Activated CD8-positive, alpha-beta T cell treated with anti-CD3 and anti-CD28 coated beads for 36 hours (primary cell): ENCODE results near the gene MTFR2. TPM values are rescaled to one million over a fixed set of nuclear protein-coding genes. Genes with fewer than 3 reads are reported as not detected.

Experiments
- ATAC-seq: fragments of 200-7000 bp; cut with Tn5 transposase; one replicate; pipeline ENCODE4 v1.10.0; 2021; ENCODE audit warnings: mild to moderate bottlenecking, moderate library complexity
- CTCF ChIA-PET: fragments of 350-600 bp; sonication (Branson Sonifier 250); formaldehyde crosslinking; loops from one replicate; lab custom pipeline; 2021; ENCODE audit warnings: antibody characterized with exemption; lab: Charles Lee
- POLR2A ChIA-PET: fragments of 350-600 bp; sonication (Branson Sonifier 250); formaldehyde crosslinking; loops from one replicate; lab custom pipeline; 2021; ENCODE audit warnings: antibody characterized with exemption; lab: Charles Lee
- DNase-seq: peaks from one replicate; pipeline ENCODE4 v3.0.0-alpha.2; 2020
- H3K27ac Mint-ChIP-seq: one replicate; pipeline ENCODE4 v1.8.0; 2021; ENCODE audit warnings: mild to moderate bottlenecking, mixed read lengths
- H3K27me3 Mint-ChIP-seq: one replicate; pipeline ENCODE4 v1.8.0; 2021; ENCODE audit warnings: mixed read lengths
- H3K36me3 Mint-ChIP-seq: one replicate; pipeline ENCODE4 v1.8.0; 2021; ENCODE audit warnings: low read depth, mixed read lengths
- H3K4me1 Mint-ChIP-seq: one replicate; pipeline ENCODE4 v1.8.0; 2021; ENCODE audit warnings: low read depth, mixed read lengths
- H3K4me3 Mint-ChIP-seq: one replicate; pipeline ENCODE4 v1.8.0; 2021; ENCODE audit warnings: mild to moderate bottlenecking, moderate library complexity, mixed read lengths
- H3K9me3 Mint-ChIP-seq: one replicate; pipeline ENCODE4 v1.8.0; 2021; ENCODE audit warnings: mixed read lengths
- intact Hi-C: fragments of 100-400 bp; cut with micrococcal nuclease; formaldehyde crosslinking; loops from one replicate; pipeline ENCODE4 v1.10.0; 2022
- total RNA-seq, 2 experiments: library from RNA; stranded (reverse); gene quantifications; one replicate each; pipeline ENCODE4 v1.2.3, GENCODE V29; 2021
- TF ChIP-seq, protein P1 (sequence below): fragments of 200-600 bp; IDR thresholded peaks from one replicate; pipeline ENCODE4 v1.8.0; 2022; ENCODE audit warnings: antibody characterized with exemption, mild to moderate bottlenecking

Gene MTFR2
- total RNA-seq, 2 experiments from 2014 or later, result 20.9 to 23.9 TPM

- ChIA-PET CTCF (interaction anchor here (0.7 to 1.7 kb wide), 4 partner anchors 27 to 35 kb away, joined by 3 to 4 read pairs (median 3); no protein-coding TSS in a partner anchor), POLR2A (interaction anchor here (1.0 to 1.5 kb wide), 3 partner anchors 22 to 35 kb away, joined by 3 read pairs; partner anchors contain the start of gene BCLAF1)
- Mint-ChIP-seq H3K9me3 (no peaks in the 10 kb centered on the region), H3K36me3 (peaks cover 14% of the 10 kb centered on the region), H3K27me3 (no peaks in the 10 kb centered on the region), H3K4me3 (no peak overlapping the region), H3K4me1 (peaks cover 33% of the 10 kb centered on the region), H3K27ac (peak overlapping the region; percentile 56)
- intact Hi-C loops, result loop anchor here (5.0 kb wide), 1 partner anchor 32 kb away; the partner anchor contains the start of gene BCLAF1
- no peak for DNase-seq
- TF ChIP-seq, protein P1, sequence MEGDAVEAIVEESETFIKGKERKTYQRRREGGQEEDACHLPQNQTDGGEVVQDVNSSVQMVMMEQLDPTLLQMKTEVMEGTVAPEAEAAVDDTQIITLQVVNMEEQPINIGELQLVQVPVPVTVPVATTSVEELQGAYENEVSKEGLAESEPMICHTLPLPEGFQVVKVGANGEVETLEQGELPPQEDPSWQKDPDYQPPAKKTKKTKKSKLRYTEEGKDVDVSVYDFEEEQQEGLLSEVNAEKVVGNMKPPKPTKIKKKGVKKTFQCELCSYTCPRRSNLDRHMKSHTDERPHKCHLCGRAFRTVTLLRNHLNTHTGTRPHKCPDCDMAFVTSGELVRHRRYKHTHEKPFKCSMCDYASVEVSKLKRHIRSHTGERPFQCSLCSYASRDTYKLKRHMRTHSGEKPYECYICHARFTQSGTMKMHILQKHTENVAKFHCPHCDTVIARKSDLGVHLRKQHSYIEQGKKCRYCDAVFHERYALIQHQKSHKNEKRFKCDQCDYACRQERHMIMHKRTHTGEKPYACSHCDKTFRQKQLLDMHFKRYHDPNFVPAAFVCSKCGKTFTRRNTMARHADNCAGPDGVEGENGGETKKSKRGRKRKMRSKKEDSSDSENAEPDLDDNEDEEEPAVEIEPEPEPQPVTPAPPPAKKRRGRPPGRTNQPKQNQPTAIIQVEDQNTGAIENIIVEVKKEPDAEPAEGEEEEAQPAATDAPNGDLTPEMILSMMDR, result no peak
- no peak for ATAC-seq
Measured at GRCh38 chr6:136254851-136255466, 4.8 kb upstream of the MTFR2 start.

- ChIA-PET POLR2A (interaction anchor here (0.6 to 6.4 kb wide), 5 partner anchors 10 to 35 kb away, joined by 3 to 88 read pairs (median 6); partner anchors contain the start of gene BCLAF1), CTCF (interaction anchor here (1.0 to 1.7 kb wide), 3 partner anchors 9 to 28 kb away, joined by 3 to 5 read pairs (median 3); no protein-coding TSS in a partner anchor)
- no peaks in the 10 kb centered on the region for H3K27me3 Mint-ChIP-seq
- H3K4me1 Mint-ChIP-seq, result peaks cover 42% of the 10 kb centered on the region
- ATAC-seq (no peak), DNase-seq (no peak)
- no peak overlapping the region for H3K4me3 Mint-ChIP-seq
- intact Hi-C loops, result loop anchor here (5.0 kb wide), 1 partner anchor 34 kb away; the partner anchor contains the start of gene BCLAF1
- TF ChIP-seq, protein P1, result no peak
- H3K36me3 Mint-ChIP-seq, result peaks cover 23% of the 10 kb centered on the region
- H3K27ac Mint-ChIP-seq, result no peak overlapping the region
- no peaks in the 10 kb centered on the region for H3K9me3 Mint-ChIP-seq
Measured at GRCh38 chr6:136253734-136254133, 3.6 kb upstream of the MTFR2 start.

GRCh38 chr6:136252441-136252840 is 2.3 kb upstream of the MTFR2 start:
- intact Hi-C loops, result loop anchor here (5.0 kb wide), 1 partner anchor 35 kb away; the partner anchor contains the start of gene BCLAF1
- H3K27ac Mint-ChIP-seq, result no peak overlapping the region

GRCh38 chr6:136251394-136251793 is 1.3 kb upstream of the MTFR2 start:
- DNase-seq (no peak), ATAC-seq (no peak)
- ChIA-PET POLR2A (interaction anchor here (1.0 to 6.4 kb wide), 10 partner anchors 7 to 753 kb away, joined by 3 to 88 read pairs (median 5); partner anchors contain the start of gene BCLAF1), CTCF (interaction anchor here (0.9 to 1.4 kb wide), 4 partner anchors 9 to 66 kb away, joined by 3 to 5 read pairs (median 4); partner anchors contain the start of gene BCLAF1)
- TF ChIP-seq, protein P1, result no peak
- intact Hi-C loops, result loop anchor here (5.0 kb wide), 1 partner anchor 36 kb away; the partner anchor contains the start of gene BCLAF1
- peak overlapping the region; percentile 91 for H3K4me3 Mint-ChIP-seq
- H3K27me3 Mint-ChIP-seq, result no peaks in the 10 kb centered on the region
- peaks cover 36% of the 10 kb centered on the region for H3K36me3 Mint-ChIP-seq
- H3K27ac Mint-ChIP-seq, result no peak overlapping the region
- H3K9me3 Mint-ChIP-seq, result no peaks in the 10 kb centered on the region
- peaks cover 49% of the 10 kb centered on the region for H3K4me1 Mint-ChIP-seq

More at GRCh38 chr6:136252441-136252840, 2.3 kb upstream of the MTFR2 start:
- ChIA-PET POLR2A (interaction anchor here (0.6 to 6.4 kb wide), 6 partner anchors 11 to 135 kb away, joined by 4 to 88 read pairs (median 8); partner anchors contain the start of gene BCLAF1), CTCF (interaction anchor here (0.9 to 1.4 kb wide), 2 partner anchors 8 to 65 kb away, joined by 4 to 5 read pairs; no protein-coding TSS in a partner anchor)
- H3K4me3 Mint-ChIP-seq, result no peak overlapping the region
- H3K9me3 Mint-ChIP-seq, result no peaks in the 10 kb centered on the region
- no peak for ATAC-seq
- DNase-seq, result no peak
- peaks cover 33% of the 10 kb centered on the region for H3K36me3 Mint-ChIP-seq
- TF ChIP-seq, protein P1, result no peak
- no peaks in the 10 kb centered on the region for H3K27me3 Mint-ChIP-seq
- peaks cover 49% of the 10 kb centered on the region for H3K4me1 Mint-ChIP-seq
